ENCODE measurements around the gene NSG2.

The NSG2 gene

DNA sequence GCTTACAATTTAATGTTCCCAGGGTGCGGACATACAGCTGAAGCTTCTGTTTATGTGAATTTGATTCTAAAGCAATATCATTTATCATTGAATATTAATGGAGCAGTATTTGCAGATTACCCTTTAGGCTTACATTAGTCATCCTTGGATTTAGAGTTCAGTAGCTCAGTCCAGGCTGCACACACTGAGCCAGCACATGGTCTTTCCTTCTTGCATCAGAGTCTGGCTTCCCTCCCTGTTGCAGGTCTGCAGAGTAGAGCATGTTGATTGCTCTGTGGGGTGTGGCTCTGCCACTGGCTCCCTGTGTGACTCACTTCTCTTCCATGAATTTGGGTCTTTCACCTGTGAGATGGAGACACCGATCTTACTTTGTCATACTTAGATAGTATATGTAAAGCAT lies 36.8 kb downstream of the NSG2 start:
- no peak for DNase-seq (ENCODE audit: low read depth in 1 of 2, low spot score in 1 of 2)
- Histone ChIP-seq H3K27me3 (ENCODE audit: insufficient read depth, poor library complexity, severe bottlenecking) (peaks cover 2% of the 10 kb centered on the region), H3K27ac (replicated peaks) (no peak overlapping the region), H3K4me3 (replicated peaks; ENCODE audit: insufficient read depth, low read length) (no peak overlapping the region)
- no peak for TF ChIP-seq GABPA (IDR thresholded peaks at IDR 0.05; ENCODE audit: low read depth)

- Histone ChIP-seq H3K27ac (replicated peaks) (no peak overlapping the region), H3K4me3 (replicated peaks; ENCODE audit: insufficient read depth, low read length) (no peak overlapping the region), H3K27me3 (ENCODE audit: insufficient read depth, poor library complexity, severe bottlenecking) (peaks cover 2% of the 10 kb centered on the region)
- DNase-seq (ENCODE audit: low read depth in 1 of 2, low spot score in 1 of 2) = no peak
- TF ChIP-seq, protein P1, sequence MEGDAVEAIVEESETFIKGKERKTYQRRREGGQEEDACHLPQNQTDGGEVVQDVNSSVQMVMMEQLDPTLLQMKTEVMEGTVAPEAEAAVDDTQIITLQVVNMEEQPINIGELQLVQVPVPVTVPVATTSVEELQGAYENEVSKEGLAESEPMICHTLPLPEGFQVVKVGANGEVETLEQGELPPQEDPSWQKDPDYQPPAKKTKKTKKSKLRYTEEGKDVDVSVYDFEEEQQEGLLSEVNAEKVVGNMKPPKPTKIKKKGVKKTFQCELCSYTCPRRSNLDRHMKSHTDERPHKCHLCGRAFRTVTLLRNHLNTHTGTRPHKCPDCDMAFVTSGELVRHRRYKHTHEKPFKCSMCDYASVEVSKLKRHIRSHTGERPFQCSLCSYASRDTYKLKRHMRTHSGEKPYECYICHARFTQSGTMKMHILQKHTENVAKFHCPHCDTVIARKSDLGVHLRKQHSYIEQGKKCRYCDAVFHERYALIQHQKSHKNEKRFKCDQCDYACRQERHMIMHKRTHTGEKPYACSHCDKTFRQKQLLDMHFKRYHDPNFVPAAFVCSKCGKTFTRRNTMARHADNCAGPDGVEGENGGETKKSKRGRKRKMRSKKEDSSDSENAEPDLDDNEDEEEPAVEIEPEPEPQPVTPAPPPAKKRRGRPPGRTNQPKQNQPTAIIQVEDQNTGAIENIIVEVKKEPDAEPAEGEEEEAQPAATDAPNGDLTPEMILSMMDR (IDR thresholded peaks at IDR 0.05; ENCODE audit: insufficient read depth, low read length) = no peak
These were observed 37.7 kb downstream of the NSG2 start for GRCh38 chr5:174083056-174083827.

GRCh38 chr5:174084691-174085154 lies 39.2 kb downstream of the NSG2 start:
- DNase-seq (ENCODE audit: low read depth in 1 of 2, low spot score in 1 of 2) = no peak
- Histone ChIP-seq H3K27ac (replicated peaks) (no peak overlapping the region), H3K4me3 (replicated peaks; ENCODE audit: insufficient read depth, low read length) (no peak overlapping the region), H3K27me3 (ENCODE audit: insufficient read depth, poor library complexity, severe bottlenecking) (no peaks in the 10 kb centered on the region)
- TF ChIP-seq GABPA (IDR thresholded peaks at IDR 0.05; ENCODE audit: low read depth) = no peak
- TF ChIP-seq SPI1 (IDR thresholded peaks at IDR 0.05; ENCODE audit: borderline replicate concordance, low read depth) = no peak
- TF ChIP-seq, protein P1 (IDR thresholded peaks at IDR 0.05; ENCODE audit: insufficient read depth, low read length) = no peak
- TF ChIP-seq, protein P2, sequence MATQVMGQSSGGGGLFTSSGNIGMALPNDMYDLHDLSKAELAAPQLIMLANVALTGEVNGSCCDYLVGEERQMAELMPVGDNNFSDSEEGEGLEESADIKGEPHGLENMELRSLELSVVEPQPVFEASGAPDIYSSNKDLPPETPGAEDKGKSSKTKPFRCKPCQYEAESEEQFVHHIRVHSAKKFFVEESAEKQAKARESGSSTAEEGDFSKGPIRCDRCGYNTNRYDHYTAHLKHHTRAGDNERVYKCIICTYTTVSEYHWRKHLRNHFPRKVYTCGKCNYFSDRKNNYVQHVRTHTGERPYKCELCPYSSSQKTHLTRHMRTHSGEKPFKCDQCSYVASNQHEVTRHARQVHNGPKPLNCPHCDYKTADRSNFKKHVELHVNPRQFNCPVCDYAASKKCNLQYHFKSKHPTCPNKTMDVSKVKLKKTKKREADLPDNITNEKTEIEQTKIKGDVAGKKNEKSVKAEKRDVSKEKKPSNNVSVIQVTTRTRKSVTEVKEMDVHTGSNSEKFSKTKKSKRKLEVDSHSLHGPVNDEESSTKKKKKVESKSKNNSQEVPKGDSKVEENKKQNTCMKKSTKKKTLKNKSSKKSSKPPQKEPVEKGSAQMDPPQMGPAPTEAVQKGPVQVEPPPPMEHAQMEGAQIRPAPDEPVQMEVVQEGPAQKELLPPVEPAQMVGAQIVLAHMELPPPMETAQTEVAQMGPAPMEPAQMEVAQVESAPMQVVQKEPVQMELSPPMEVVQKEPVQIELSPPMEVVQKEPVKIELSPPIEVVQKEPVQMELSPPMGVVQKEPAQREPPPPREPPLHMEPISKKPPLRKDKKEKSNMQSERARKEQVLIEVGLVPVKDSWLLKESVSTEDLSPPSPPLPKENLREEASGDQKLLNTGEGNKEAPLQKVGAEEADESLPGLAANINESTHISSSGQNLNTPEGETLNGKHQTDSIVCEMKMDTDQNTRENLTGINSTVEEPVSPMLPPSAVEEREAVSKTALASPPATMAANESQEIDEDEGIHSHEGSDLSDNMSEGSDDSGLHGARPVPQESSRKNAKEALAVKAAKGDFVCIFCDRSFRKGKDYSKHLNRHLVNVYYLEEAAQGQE (IDR thresholded peaks at IDR 0.05; ENCODE audit: insufficient replicate concordance, low read depth) = no peak
- no peak for TF ChIP-seq POLR2AphosphoS5 (IDR thresholded peaks at IDR 0.05; ENCODE audit: low read depth)

- Histone ChIP-seq H3K27me3 (ENCODE audit: insufficient read depth, poor library complexity, severe bottlenecking) (no peaks in the 10 kb centered on the region), H3K4me3 (replicated peaks; ENCODE audit: insufficient read depth, low read length) (no peak overlapping the region), H3K27ac (replicated peaks) (no peak overlapping the region)
- TF ChIP-seq, protein P2 (IDR thresholded peaks at IDR 0.05; ENCODE audit: insufficient replicate concordance, low read depth) = no peak
- no peak for TF ChIP-seq SPI1 (IDR thresholded peaks at IDR 0.05; ENCODE audit: borderline replicate concordance, low read depth)
- no peak for TF ChIP-seq GABPA (IDR thresholded peaks at IDR 0.05; ENCODE audit: low read depth)
- TF ChIP-seq POLR2AphosphoS5 (IDR thresholded peaks at IDR 0.05; ENCODE audit: low read depth) = no peak
- TF ChIP-seq, protein P1 (IDR thresholded peaks at IDR 0.05; ENCODE audit: insufficient read depth, low read length) = no peak
- no peak for DNase-seq (ENCODE audit: low read depth in 1 of 2, low spot score in 1 of 2)
These were observed 41.2 kb downstream of the NSG2 start for GRCh38 chr5:174086751-174087150.

Data from HL-60 (cell line).